DND-41 (cell line): ENCODE data around the gene BTNL3.

Source experiments
- EZH2 ChIP-seq: IDR thresholded peaks from 3 replicates; pipeline ENCODE4 v1.6.1; 2012; ENCODE audit warnings: borderline replicate concordance, low read depth, mild to moderate bottlenecking, moderate library complexity, low read length, inconsistent platforms; ENCODE audit not compliant: severe bottlenecking
- TF ChIP-seq, protein P1 (sequence below): IDR thresholded peaks from 2 replicates; pipeline ENCODE4 v1.5.1; 2012; ENCODE audit warnings: borderline replicate concordance, low read length, moderate library complexity, mild to moderate bottlenecking; ENCODE audit not compliant: poor library complexity, severe bottlenecking; ENCODE audit errors: extremely low read depth

DNA sequence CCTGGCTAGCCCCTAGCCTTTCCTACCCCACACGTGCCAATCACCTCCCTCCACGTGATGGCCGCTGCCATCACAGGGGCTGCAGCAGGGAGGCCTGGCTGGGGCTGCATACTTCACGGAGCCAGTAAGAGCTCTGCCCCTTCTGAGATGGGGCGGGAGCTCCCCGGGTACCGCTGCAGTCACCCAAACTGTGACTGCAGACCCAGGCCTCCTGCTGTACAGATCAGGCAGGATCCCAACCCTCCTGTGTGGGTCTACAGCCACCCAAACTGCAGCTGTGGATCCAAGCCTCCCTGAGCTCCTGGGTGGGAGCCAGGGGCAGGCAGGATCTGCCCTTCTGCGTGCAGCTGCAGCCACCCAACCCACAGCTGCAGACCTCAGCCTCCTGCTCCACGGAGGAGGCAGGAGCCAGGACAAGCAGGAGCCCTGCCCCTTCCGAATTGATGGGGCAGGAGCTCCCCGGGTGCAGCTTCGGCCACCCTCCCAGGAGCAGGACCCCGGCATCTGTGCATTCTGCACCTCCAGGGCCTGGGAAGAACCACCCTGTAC, 48.2 kb downstream of the BTNL3 start:
- TF ChIP-seq, protein P1, sequence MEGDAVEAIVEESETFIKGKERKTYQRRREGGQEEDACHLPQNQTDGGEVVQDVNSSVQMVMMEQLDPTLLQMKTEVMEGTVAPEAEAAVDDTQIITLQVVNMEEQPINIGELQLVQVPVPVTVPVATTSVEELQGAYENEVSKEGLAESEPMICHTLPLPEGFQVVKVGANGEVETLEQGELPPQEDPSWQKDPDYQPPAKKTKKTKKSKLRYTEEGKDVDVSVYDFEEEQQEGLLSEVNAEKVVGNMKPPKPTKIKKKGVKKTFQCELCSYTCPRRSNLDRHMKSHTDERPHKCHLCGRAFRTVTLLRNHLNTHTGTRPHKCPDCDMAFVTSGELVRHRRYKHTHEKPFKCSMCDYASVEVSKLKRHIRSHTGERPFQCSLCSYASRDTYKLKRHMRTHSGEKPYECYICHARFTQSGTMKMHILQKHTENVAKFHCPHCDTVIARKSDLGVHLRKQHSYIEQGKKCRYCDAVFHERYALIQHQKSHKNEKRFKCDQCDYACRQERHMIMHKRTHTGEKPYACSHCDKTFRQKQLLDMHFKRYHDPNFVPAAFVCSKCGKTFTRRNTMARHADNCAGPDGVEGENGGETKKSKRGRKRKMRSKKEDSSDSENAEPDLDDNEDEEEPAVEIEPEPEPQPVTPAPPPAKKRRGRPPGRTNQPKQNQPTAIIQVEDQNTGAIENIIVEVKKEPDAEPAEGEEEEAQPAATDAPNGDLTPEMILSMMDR, result no peak
- TF ChIP-seq EZH2, result no peak
